GM19043 (cell line): Measurements from ENCODE around the gene NTHL1.

Experiments used
- ATAC-seq: cut with Tn5 transposase; IDR thresholded peaks from one replicate; pipeline ENCODE4 v1.9.1; 2021; ENCODE audit warnings: low read depth; ENCODE audit not compliant: unreplicated experiment

NTHL1 gene

DNA sequence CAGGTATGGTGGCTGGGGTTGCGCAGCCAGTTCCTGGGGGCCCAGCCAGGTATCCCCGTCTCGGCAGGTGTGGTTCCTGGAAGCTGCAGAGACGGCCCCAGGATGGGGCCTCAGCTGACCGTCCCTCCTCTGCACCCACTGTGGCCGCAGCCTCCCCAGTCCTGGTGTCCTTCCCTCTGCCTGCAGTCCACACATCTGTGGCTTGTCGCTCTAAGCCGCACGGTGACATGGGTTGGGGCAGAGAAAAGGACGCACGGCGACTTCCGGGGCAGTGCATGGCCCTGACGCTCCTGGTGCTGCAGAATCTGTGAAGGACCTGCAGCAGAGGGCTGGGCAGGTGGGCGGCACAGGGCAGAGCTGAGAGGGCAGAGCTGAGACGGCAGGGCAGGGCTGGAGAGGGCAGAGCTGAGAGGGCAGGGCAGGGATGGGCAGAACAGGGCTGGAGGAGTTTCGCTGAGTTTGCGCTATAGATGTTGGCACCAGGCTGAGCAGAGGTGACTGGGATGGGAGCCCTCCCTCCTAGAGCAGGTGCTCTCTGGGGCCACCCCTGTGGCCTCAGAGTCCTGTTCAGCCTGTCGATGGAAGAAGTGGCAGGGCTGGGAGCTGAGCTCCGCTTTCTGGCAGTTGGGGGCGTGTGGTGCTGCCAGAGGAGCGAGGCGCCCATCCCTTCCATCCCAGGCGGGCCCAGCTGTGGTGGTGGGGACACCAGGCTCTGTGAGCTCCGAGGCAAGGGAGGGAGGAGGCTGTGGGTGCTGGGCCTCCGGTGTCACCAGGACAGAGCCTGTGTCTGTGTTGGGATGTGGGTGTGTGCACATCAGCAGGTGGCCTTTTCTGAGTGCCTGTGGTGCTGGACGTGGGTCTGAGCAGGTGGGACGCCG, 23.2 kb upstream of the NTHL1 start:
- no peak for ATAC-seq

- ATAC-seq: no peak
These were observed 18.5 kb upstream of the NTHL1 start for GRCh38 chr16:2066139-2066538.

DNA sequence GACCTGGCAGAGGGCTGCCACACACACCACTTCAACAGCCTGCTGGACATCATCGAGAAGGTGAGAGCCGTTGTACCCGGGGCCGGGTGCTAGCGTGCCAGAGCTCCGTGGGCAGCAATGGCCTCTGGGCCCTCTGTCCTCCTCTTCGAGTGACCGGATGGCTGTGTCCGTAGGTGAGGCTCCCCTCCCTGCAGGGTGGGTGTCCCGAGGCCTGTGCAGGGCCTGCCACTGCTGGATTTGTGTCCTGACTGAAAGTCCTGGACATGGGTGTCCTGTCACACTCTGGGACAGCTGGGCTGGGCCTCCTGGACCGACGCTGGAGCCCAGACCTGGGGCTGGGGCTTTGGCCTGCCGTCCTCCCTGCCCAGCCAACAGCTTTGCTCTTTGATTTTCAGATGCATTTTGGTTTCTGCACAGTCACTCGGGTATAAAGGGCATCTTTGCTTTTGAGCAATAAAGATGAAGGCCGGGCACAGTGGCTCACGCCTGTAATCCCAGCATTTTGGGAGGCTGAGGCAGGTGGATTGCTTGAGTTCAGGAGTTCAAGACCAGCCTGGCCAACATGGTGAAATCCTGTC, 16.8 kb upstream of the NTHL1 start:
- no peak for ATAC-seq

DNA sequence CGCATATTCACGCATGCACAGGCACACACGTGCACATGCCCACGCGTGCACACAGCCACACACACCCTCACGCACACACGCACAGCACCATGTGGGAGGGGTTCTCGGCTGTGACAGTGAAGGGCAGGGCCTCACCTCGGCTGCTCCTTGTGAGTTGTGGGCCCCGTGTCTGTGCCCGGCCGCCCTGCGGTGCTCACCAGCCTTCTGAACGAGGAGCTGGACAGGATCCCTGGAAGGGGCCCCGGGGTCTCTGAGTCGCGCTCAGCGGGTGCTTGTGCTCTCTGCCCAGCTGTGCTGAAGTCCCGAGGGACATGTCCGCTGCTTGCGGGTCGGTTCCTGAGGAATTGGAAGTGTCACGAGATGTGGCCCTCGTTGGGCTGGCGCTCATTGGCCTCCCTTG, 16.2 kb upstream of the NTHL1 start:
- ATAC-seq: no peak

GRCh38 chr16:2062801-2063200, 15.2 kb upstream of the NTHL1 start:
- no peak for ATAC-seq

- no peak for ATAC-seq
These were observed 13.9 kb upstream of the NTHL1 start for GRCh38 chr16:2061526-2061925.

- ATAC-seq: no peak
These were observed 13.4 kb upstream of the NTHL1 start for GRCh38 chr16:2061023-2061422.

GRCh38 chr16:2060346-2060745, 12.7 kb upstream of the NTHL1 start:
- no peak for ATAC-seq

DNA sequence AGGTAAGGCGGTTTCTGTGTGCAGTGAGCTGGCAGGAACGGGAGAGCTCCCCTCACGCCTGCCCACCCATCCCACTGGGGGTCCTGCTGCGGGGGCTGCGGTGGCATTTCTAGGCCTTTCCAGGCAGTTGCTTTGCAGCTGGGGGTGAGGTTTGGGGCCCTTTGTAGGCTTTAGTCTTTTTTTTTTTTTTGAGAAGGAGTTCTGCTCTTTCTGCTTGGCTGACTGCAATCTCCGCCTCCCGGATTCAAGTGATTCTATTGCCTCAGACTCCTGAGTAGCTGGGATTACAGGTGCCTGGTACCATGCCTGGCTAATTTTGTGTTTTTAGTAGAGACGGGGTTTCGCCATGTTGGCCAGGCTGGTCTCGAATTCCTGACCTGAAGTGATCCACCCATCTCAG, 11.2 kb upstream of the NTHL1 start:
- ATAC-seq: no peak

DNA sequence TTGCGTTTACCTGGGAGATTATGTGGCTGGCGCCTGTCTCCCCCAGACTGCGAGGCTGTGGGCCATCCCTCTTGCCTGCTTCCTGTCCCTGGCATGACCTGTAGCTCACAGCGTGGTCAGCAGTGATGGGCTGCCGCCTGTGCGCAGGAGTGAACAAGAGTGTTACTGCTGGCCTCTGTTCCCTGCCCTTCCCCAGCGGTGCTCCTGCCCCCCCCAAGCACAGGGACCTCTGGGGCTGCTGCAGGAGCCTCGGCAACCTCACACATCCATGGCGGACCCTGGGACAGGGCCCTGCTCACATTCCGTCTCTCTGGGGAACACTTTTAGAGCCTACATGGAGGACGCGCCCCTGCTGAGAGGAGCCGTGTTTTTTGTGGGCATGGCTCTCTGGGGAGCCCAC, 10.8 kb upstream of the NTHL1 start:
- ATAC-seq: no peak

- ATAC-seq: no peak
These were observed 9.8 kb upstream of the NTHL1 start for GRCh38 chr16:2057438-2057837.

GRCh38 chr16:2056681-2057407, 9.2 kb upstream of the NTHL1 start:
- no peak for ATAC-seq

DNA sequence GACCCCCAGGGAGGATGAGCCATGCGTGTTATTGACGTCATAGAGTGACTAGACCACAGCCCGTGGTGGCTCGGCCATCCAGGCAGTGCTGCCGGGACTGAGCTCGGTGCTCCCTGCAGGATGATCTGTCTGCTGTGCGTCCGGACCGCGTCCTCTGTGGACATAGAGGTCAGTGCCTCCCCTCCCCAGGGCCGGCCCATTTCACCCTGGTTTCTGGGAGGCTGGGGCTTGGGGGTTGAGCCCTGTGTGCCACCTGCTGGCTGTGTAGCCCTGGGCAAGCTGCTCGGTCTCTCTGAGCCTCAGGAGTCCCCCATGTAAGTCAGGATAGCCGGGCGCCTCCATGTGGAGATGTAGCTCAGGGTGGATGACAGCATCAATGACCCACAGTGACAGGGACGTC, 8.4 kb upstream of the NTHL1 start:
- ATAC-seq: no peak

- no peak for ATAC-seq
These were observed 7.1 kb upstream of the NTHL1 start for GRCh38 chr16:2054543-2055245.

DNA sequence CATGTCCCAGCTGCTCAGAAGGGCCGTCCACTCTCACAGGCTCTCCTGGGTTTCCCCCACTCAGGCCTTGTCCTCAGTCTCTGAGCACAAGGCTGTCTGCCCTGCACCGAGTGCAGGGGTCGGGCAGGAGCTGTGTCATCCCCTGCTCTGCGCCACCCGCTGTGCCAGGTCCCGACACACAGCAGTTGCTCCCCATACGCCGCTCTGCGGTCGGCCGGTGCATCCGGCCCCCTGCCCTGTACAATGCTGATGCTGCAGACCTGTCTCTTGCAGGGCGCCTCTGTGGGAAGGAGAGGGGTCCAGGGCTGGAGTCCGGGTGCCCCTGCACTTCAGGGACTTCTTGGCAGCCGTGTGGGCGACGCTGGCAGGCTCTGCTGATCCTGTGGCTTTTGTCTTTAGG, 6.3 kb upstream of the NTHL1 start:
- ATAC-seq: no peak

DNA sequence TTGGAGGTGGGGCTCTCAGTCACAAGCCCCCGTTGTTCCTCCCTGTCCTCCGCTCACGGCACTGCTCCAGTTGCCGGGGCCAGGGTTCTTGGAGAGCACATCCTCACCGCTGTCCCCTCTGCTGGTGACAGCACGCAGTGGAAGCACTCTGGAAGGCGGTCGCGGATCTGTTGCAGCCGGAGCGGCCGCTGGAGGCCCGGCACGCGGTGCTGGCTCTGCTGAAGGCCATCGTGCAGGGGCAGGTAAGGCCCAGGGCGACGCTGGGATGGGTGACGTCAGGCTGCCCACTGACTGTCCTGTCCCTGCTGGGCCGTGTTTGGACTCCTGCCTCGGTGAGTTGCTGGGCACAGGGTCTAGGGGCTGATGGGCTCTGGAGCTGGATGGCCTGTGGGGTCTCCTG, 5.6 kb upstream of the NTHL1 start:
- no peak for ATAC-seq

GRCh38 chr16:2048116-2048543, 496 bp upstream of the NTHL1 start:
- no peak for ATAC-seq

- no peak for ATAC-seq
These were observed 723 bp downstream of the NTHL1 start for GRCh38 chr16:2046893-2047329.

GRCh38 chr16:2045965-2046892, 1.4 kb downstream of the NTHL1 start:
- ATAC-seq: no peak

GRCh38 chr16:2044541-2044940, 3.1 kb downstream of the NTHL1 start:
- ATAC-seq: no peak
